ENCODE measurements around the gene C16orf92. TPM values are rescaled to one million over a fixed set of nuclear protein-coding genes. Genes with fewer than 3 reads are reported as not detected.

C16orf92 gene
- total and polyA plus RNA-seq, 2 of the 13 experiments (the other 11 are each of a cell fraction or from before 2014, with no cell fraction given) = not detected

GRCh38 chr16:30065943-30066760, 43.2 kb downstream of the C16orf92 start (continued):
- no peak for TF ChIP-seq NFYB (CRISPR knock-in tag; IDR thresholded peaks at IDR 0.05)
- no peak for TF ChIP-seq ZNF382 (CRISPR knock-in tag; IDR thresholded peaks at IDR 0.05; ENCODE audit: borderline replicate concordance)
- TF ChIP-seq KDM4B (CRISPR knock-in tag; IDR thresholded peaks at IDR 0.05) = no peak
- TF ChIP-seq, protein P1, sequence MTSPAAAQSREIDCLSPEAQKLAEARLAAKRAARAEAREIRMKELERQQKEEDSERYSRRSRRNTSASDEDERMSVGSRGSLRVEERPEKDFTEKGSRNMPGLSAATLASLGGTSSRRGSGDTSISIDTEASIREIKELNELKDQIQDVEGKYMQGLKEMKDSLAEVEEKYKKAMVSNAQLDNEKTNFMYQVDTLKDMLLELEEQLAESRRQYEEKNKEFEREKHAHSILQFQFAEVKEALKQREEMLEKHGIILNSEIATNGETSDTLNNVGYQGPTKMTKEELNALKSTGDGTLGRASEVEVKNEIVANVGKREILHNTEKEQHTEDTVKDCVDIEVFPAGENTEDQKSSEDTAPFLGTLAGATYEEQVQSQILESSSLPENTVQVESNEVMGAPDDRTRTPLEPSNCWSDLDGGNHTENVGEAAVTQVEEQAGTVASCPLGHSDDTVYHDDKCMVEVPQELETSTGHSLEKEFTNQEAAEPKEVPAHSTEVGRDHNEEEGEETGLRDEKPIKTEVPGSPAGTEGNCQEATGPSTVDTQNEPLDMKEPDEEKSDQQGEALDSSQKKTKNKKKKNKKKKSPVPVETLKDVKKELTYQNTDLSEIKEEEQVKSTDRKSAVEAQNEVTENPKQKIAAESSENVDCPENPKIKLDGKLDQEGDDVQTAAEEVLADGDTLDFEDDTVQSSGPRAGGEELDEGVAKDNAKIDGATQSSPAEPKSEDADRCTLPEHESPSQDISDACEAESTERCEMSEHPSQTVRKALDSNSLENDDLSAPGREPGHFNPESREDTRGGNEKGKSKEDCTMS (CRISPR knock-in tag; conservative IDR thresholded peaks at IDR 0.05) = no peak
- 0 out of 2 replicates have a peak, but pooled peaks have one; percentile 27 for TF ChIP-seq ZNF530 (CRISPR knock-in tag; IDR thresholded peaks at IDR 0.05; ENCODE audit: low read depth)
- no peak for TF ChIP-seq TOE1 (CRISPR knock-in tag; IDR thresholded peaks at IDR 0.05)
- no peak for TF ChIP-seq NONO (IDR thresholded peaks at IDR 0.05)
- TF ChIP-seq NONO (CRISPR knock-in tag; conservative IDR thresholded peaks at IDR 0.05) = no peak
- TF ChIP-seq ZNF121 (CRISPR knock-in tag; IDR thresholded peaks at IDR 0.05) = no peak; the same call in 1 of the 2 replicates
- TF ChIP-seq FOXK1 (CRISPR knock-in tag; IDR thresholded peaks at IDR 0.05; ENCODE audit: borderline replicate concordance, low read depth) = no peak
- TF ChIP-seq MIER3 (CRISPR knock-in tag; IDR thresholded peaks at IDR 0.05; ENCODE audit: borderline replicate concordance) = no peak
- no peak for TF ChIP-seq ZNF251 (CRISPR knock-in tag; IDR thresholded peaks at IDR 0.05)
- no peak for TF ChIP-seq HNF1B (CRISPR knock-in tag; IDR thresholded peaks at IDR 0.05)
- TF ChIP-seq MYC (CRISPR knock-in tag; IDR thresholded peaks at IDR 0.05; ENCODE audit: borderline replicate concordance) = no peak
- TF ChIP-seq KDM2A (CRISPR knock-in tag; IDR thresholded peaks at IDR 0.05; ENCODE audit: borderline replicate concordance, low read depth) = no peak
- TF ChIP-seq STAT5B (CRISPR knock-in tag; IDR thresholded peaks at IDR 0.05) = 0 out of 2 replicates have a peak, but pooled peaks have one; percentile 0
- TF ChIP-seq ARHGAP35 (CRISPR knock-in tag; IDR thresholded peaks at IDR 0.05; ENCODE audit: borderline replicate concordance) = no peak
- TF ChIP-seq ZNF329 (CRISPR knock-in tag; IDR thresholded peaks at IDR 0.05; ENCODE audit: low read depth) = no peak
- TF ChIP-seq NCOA5 (CRISPR knock-in tag; IDR thresholded peaks at IDR 0.05) = no peak
- TF ChIP-seq CREB3 (CRISPR knock-in tag; IDR thresholded peaks at IDR 0.05) = no peak
- peak; percentile 82 for TF ChIP-seq ZNF790 (CRISPR knock-in tag; IDR thresholded peaks at IDR 0.05; ENCODE audit: borderline replicate concordance)
- TF ChIP-seq CENPBD1 (CRISPR knock-in tag; IDR thresholded peaks at IDR 0.05; ENCODE audit: borderline replicate concordance, low read depth) = no peak
- no peak for TF ChIP-seq NR3C1 (CRISPR knock-in tag; IDR thresholded peaks at IDR 0.05)
- no peak; the same call in 1 of the 2 replicates for TF ChIP-seq SIN3A (IDR thresholded peaks at IDR 0.05; ENCODE audit: borderline replicate concordance, low read depth, low read length)
